ENCODE data around the gene DNAH2.

GRCh38 chr17:7850701-7851437 lies 133.3 kb downstream of the DNAH2 start:
- no peak for TF ChIP-seq EP300 (IDR thresholded peaks at IDR 0.05)
- TF ChIP-seq, protein P1, sequence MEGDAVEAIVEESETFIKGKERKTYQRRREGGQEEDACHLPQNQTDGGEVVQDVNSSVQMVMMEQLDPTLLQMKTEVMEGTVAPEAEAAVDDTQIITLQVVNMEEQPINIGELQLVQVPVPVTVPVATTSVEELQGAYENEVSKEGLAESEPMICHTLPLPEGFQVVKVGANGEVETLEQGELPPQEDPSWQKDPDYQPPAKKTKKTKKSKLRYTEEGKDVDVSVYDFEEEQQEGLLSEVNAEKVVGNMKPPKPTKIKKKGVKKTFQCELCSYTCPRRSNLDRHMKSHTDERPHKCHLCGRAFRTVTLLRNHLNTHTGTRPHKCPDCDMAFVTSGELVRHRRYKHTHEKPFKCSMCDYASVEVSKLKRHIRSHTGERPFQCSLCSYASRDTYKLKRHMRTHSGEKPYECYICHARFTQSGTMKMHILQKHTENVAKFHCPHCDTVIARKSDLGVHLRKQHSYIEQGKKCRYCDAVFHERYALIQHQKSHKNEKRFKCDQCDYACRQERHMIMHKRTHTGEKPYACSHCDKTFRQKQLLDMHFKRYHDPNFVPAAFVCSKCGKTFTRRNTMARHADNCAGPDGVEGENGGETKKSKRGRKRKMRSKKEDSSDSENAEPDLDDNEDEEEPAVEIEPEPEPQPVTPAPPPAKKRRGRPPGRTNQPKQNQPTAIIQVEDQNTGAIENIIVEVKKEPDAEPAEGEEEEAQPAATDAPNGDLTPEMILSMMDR (IDR thresholded peaks at IDR 0.05), result no peak
